HEK293T (cell line): ENCODE measurements around the gene SAMD11.

Experiments used
- ARNT ChIP-seq: fragments of 450-650 bp; IDR thresholded peaks from 2 replicates; pipeline ENCODE4 v1.6.1; 2017; ENCODE audit warnings: mild to moderate bottlenecking
- ELF4 ChIP-seq: fragments of 450-650 bp; IDR thresholded peaks from 2 replicates; pipeline ENCODE4 v1.6.1; 2017; ENCODE audit warnings: antibody characterized with exemption
- FOXA1 ChIP-seq: fragments of 450-650 bp; IDR thresholded peaks from 2 replicates; pipeline ENCODE4 v1.6.1; 2016; ENCODE audit warnings: mild to moderate bottlenecking
- FOXK2 ChIP-seq: fragments of 450-650 bp; IDR thresholded peaks from 2 replicates; pipeline ENCODE4 v1.6.1; 2016; ENCODE audit warnings: mild to moderate bottlenecking
- FOXM1 ChIP-seq: fragments of 450-650 bp; IDR thresholded peaks from 2 replicates; pipeline ENCODE4 v1.6.1; 2017; ENCODE audit warnings: mild to moderate bottlenecking, borderline replicate concordance
- HDGF ChIP-seq: fragments of 450-650 bp; IDR thresholded peaks from 2 replicates; pipeline ENCODE4 v1.6.1; 2017; ENCODE audit warnings: antibody characterized with exemption, borderline replicate concordance
- L3MBTL2 ChIP-seq: fragments of 450-650 bp; conservative IDR thresholded peaks from 2 replicates; pipeline ENCODE4 v1.6.1; 2016; ENCODE audit warnings: mild to moderate bottlenecking
- NFRKB ChIP-seq: fragments of 450-650 bp; IDR thresholded peaks from 2 replicates; pipeline ENCODE4 v1.6.1; 2016; ENCODE audit warnings: mild to moderate bottlenecking, moderate library complexity
- PKNOX1 ChIP-seq: fragments of 450-650 bp; IDR thresholded peaks from 2 replicates; pipeline ENCODE4 v1.6.1; 2016
- SP1 ChIP-seq: fragments of 450-650 bp; IDR thresholded peaks from 2 replicates; pipeline ENCODE4 v1.6.1; 2017
- SUZ12 ChIP-seq: fragments of 450-650 bp; IDR thresholded peaks from 2 replicates; pipeline ENCODE4 v1.6.1; 2016; ENCODE audit warnings: mild to moderate bottlenecking
- TARDBP ChIP-seq: fragments of 450-650 bp; IDR thresholded peaks from 2 replicates; pipeline ENCODE4 v1.6.1; 2016
- ZNF384 ChIP-seq: fragments of 450-650 bp; IDR thresholded peaks from 2 replicates; pipeline ENCODE4 v1.6.1; 2016

DNA sequence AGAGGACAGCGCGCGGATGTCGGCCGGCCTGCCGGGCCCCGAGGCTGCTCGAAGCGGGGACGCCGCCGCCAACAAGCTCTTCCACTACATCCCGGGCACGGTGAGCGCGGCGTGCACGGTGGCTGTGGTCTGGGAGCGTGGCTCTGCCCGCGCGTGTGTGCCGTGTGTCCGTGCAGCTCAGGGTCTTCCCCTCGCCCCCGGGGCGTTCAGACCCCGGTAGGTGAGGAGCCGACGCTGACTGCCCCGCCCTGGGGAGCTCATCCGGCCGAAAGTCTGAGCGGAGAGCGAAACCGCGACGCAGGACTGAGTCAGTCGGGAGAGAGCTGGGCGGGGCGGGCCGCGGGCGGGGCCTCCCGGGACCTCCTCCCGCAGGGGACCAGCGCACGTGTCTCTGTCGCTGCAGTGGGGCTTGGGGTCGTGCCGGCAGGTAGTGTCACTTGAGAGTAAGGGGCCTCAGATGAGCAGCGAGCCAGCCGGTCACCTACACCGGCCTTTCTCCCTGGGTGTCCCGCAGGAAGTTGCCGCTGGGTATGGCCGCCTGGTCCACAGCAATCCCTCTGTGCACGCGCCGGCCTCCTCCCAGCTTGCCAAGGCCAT lies 43.1 kb downstream of the SAMD11 start:
- TF ChIP-seq SP1 (no peak), ARNT (no peak), L3MBTL2 (no peak), NFRKB (no peak), FOXA1 (no peak), ELF4 (no peak), PKNOX1 (no peak), FOXM1 (no peak), SUZ12 (no peak), HDGF (no peak), TARDBP (no peak), ZNF384 (no peak), FOXK2 (no peak)
